Esophagus squamous epithelium (tissue), 4 donors: ENCODE measurements around the gene NKD2.

Experiments used
- CTCF ChIP-seq, 6 experiments: fragments of 450-650 bp in 4 of 6; fragments of 200-600 bp in 2 of 6; sonication (generic) in 2 of 6; IDR thresholded peaks; one replicate each; pipeline ENCODE4 v1.5.1; 2016 to 2019; ENCODE audit warnings: antibody characterized with exemption in 6 of 6, mild to moderate bottlenecking in 4 of 6, moderate library complexity in 4 of 6
- POLR2A ChIP-seq, 4 donors: fragments of 450-650 bp; IDR thresholded peaks; one replicate each; pipeline ENCODE4 v1.6.1; 2017; ENCODE audit warnings: antibody characterized with exemption in 4 of 4, mild to moderate bottlenecking in 4 of 4, moderate library complexity in 3 of 4

GRCh38 chr5:1086137-1086536 lies 77.5 kb downstream of the NKD2 start:
- TF ChIP-seq CTCF (IDR thresholded peaks at IDR 0.05), result no peak
- TF ChIP-seq POLR2A (IDR thresholded peaks at IDR 0.05), result no peak
